ENCODE data around the gene SH3BP4.
"Not testable (repeated sequence)": the region's sequence is repeated elsewhere in the genome, so short reads cannot be mapped to it uniquely, and the experiment has no call there.

SH3BP4 gene

GRCh38 chr2:234999740-235000425 lies 48.1 kb downstream of the SH3BP4 start:
- no peak for DNase-seq

- no peak for DNase-seq
Measured at GRCh38 chr2:235000426-235001236, 48.8 kb downstream of the SH3BP4 start.

GRCh38 chr2:235001237-235002133 lies 49.7 kb downstream of the SH3BP4 start:
- DNase-seq: no peak

- DNase-seq: no peak
Measured at GRCh38 chr2:235002198-235003095, 50.6 kb downstream of the SH3BP4 start.

GRCh38 chr2:235003096-235003775 lies 51.4 kb downstream of the SH3BP4 start:
- no peak for DNase-seq

- no peak for DNase-seq
Measured at GRCh38 chr2:235004329-235004903, 52.6 kb downstream of the SH3BP4 start.

GRCh38 chr2:235005023-235005422 lies 53.2 kb downstream of the SH3BP4 start:
- DNase-seq: no peak

- DNase-seq: no peak
Measured at GRCh38 chr2:235005603-235006259, 53.9 kb downstream of the SH3BP4 start.

- DNase-seq: no peak
Measured at GRCh38 chr2:235006461-235006860, 54.6 kb downstream of the SH3BP4 start.

- no peak for DNase-seq
Measured at GRCh38 chr2:235006986-235007385, 55.2 kb downstream of the SH3BP4 start.

GRCh38 chr2:235007664-235008457 lies 56.0 kb downstream of the SH3BP4 start:
- DNase-seq: no peak

GRCh38 chr2:235008584-235009044 lies 56.8 kb downstream of the SH3BP4 start:
- DNase-seq: no peak

- DNase-seq: no peak
Measured at GRCh38 chr2:235009081-235009480, 57.3 kb downstream of the SH3BP4 start.

- no peak for DNase-seq
Measured at GRCh38 chr2:235010117-235010714, 58.4 kb downstream of the SH3BP4 start.

GRCh38 chr2:235011607-235011928 lies 59.8 kb downstream of the SH3BP4 start:
- no peak for DNase-seq

- no peak for DNase-seq
Measured at GRCh38 chr2:235011929-235012631, 60.3 kb downstream of the SH3BP4 start.

GRCh38 chr2:235017441-235017840 lies 65.6 kb downstream of the SH3BP4 start:
- DNase-seq: no peak

- DNase-seq: no peak
Measured at GRCh38 chr2:235018838-235019237, 67.0 kb downstream of the SH3BP4 start.

GRCh38 chr2:235020141-235020540 lies 68.3 kb downstream of the SH3BP4 start:
- not testable (repeated sequence) for DNase-seq

Data from T-helper 2 cell (primary cell).